ENCODE measurements around the gene FBXW8.
A peak's percentile ranks its signal among the peaks of the same experiment; 100 is the strongest.

Gene FBXW8

DNA sequence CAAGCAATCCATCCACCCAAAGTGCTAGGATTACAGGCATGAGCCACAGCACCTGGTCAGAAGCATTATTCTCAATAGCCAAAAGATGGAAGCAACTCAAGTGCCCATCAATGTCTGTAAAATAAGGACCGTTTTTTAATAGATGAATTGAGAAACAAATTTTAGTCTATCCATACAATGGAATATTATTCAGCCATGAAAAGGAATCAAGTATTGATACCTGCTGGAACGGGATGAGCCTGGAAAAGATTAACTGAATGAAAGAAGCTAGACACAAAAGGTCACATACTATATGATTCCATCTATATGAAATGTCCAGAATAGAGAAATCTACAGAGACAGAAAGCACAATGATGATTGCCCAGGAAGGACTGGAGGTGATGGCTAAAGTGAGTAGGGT is 9.1 kb upstream of the FBXW8 start:
- TF ChIP-seq, protein P1, sequence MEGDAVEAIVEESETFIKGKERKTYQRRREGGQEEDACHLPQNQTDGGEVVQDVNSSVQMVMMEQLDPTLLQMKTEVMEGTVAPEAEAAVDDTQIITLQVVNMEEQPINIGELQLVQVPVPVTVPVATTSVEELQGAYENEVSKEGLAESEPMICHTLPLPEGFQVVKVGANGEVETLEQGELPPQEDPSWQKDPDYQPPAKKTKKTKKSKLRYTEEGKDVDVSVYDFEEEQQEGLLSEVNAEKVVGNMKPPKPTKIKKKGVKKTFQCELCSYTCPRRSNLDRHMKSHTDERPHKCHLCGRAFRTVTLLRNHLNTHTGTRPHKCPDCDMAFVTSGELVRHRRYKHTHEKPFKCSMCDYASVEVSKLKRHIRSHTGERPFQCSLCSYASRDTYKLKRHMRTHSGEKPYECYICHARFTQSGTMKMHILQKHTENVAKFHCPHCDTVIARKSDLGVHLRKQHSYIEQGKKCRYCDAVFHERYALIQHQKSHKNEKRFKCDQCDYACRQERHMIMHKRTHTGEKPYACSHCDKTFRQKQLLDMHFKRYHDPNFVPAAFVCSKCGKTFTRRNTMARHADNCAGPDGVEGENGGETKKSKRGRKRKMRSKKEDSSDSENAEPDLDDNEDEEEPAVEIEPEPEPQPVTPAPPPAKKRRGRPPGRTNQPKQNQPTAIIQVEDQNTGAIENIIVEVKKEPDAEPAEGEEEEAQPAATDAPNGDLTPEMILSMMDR (IDR thresholded peaks at IDR 0.05; ENCODE audit: low read depth, low read length) = no peak
- H3K4me3 ChIP-seq (ENCODE audit: low read depth, low read length) = no peak overlapping the region

DNA sequence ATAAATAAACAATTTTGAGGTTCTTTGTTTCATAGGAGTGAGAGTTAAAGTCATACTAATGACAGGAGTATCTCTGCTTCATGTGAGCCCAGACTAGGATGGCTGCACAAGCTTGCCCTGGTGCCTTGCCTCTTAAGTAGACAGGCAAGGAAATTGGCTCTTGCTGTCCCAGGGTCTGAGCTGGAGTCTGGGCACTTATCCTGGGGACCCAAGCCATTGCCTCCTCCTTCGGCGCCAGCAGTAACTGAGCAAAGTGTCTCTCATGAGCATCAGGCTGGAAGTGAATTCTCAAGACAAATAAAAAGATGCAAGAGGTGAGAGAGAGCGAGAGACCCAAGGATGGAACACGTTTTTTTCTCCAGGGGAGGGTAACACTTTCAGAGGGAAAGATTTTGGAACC is 6.9 kb upstream of the FBXW8 start:
- no peak overlapping the region for H3K4me3 ChIP-seq (ENCODE audit: low read depth, low read length)
- TF ChIP-seq, protein P1 (IDR thresholded peaks at IDR 0.05; ENCODE audit: low read depth, low read length) = no peak

DNA sequence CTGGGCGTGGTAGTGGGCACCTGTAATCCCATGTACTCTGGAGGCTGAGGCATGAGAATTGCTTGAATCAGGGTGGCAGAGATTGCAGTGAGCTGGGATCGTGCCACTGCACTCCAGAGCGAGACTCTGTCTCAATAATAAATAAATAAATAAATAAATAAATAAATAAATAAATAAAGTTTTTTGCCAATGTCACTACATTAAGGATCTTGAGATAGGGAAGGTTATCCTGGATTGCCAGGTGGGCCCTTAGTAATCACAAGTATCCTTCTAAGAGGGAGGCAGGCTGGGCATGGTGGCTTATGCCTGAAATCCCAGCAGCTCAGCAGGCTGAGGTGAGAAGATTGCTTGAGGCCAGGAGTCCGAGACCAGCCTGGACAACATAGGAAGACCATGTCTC is 4.5 kb upstream of the FBXW8 start:
- TF ChIP-seq, protein P1 (IDR thresholded peaks at IDR 0.05; ENCODE audit: low read depth, low read length) = no peak
- H3K4me3 ChIP-seq (ENCODE audit: low read depth, low read length) = no peak overlapping the region

- H3K4me3 ChIP-seq (ENCODE audit: low read depth, low read length) = peak overlapping the region; percentile 84
- TF ChIP-seq, protein P1 (IDR thresholded peaks at IDR 0.05; ENCODE audit: low read depth, low read length) = no peak
Observed at GRCh38 chr12:116910280-116910644, 488 bp upstream of the FBXW8 start.

DNA sequence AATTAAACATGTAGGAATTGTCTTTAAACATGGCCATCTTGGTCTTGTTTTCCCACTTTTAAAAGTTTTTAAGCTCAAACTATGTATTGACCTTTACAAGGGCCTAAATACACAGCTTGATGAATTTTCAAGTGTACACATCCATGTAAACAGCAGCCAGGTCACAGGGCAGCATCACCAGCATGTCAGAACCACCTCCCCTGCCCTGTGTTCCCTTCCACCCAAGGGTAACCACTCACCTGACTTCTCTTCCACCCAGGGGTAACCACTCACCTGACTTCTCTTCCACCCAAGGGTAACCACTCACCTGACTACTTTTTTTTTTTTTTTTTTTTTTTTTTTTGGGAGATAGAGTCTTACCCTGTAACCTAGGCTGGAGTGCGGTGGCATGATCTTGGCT is 4.6 kb downstream of the FBXW8 start:
- no peak overlapping the region for H3K4me3 ChIP-seq (ENCODE audit: low read depth, low read length)
- TF ChIP-seq, protein P1 (IDR thresholded peaks at IDR 0.05; ENCODE audit: low read depth, low read length) = no peak

- TF ChIP-seq, protein P1 (IDR thresholded peaks at IDR 0.05; ENCODE audit: low read depth, low read length) = no peak
- no peak overlapping the region for H3K4me3 ChIP-seq (ENCODE audit: low read depth, low read length)
Observed at GRCh38 chr12:116916122-116916521, 5.4 kb downstream of the FBXW8 start.

GRCh38 chr12:116916714-116917114 is 6.0 kb downstream of the FBXW8 start:
- TF ChIP-seq, protein P1 (IDR thresholded peaks at IDR 0.05; ENCODE audit: low read depth, low read length) = no peak; the same call in 1 of the 2 replicates

More at GRCh38 chr12:116916714-116917114, 6.0 kb downstream of the FBXW8 start:
- H3K4me3 ChIP-seq (ENCODE audit: low read depth, low read length) = no peak overlapping the region

All from WI38 (cell line).